CD1c-positive myeloid dendritic cell (primary cell): ENCODE results near the gene PCNP.
A peak's percentile ranks its signal among the peaks of the same experiment; 100 is the strongest.
"Not testable (repeated sequence)": the region's sequence is repeated elsewhere in the genome, so short reads cannot be mapped to it uniquely, and the experiment has no call there.

Experiments
- DNase-seq: peaks from one replicate; pipeline ENCODE4 v3.0.0-alpha.2; 2016; ENCODE audit errors: extremely low spot score

PCNP gene

GRCh38 chr3:101567528-101568317 lies 6.3 kb upstream of the PCNP start:
- no peak for DNase-seq

GRCh38 chr3:101571028-101571895 lies 2.7 kb upstream of the PCNP start:
- DNase-seq, result no peak

GRCh38 chr3:101574388-101575112 lies 570 bp downstream of the PCNP start:
- peak; percentile 26 for DNase-seq

- no peak for DNase-seq
Observed at GRCh38 chr3:101577286-101577685, 3.3 kb downstream of the PCNP start.

- no peak for DNase-seq
Observed at GRCh38 chr3:101588616-101589015, 14.6 kb downstream of the PCNP start.

GRCh38 chr3:101591071-101591470 lies 17.1 kb downstream of the PCNP start:
- DNase-seq, result no peak

- DNase-seq, result peak; percentile 56
Observed at GRCh38 chr3:101602731-101603130, 28.8 kb downstream of the PCNP start.

GRCh38 chr3:101603184-101603583 lies 29.2 kb downstream of the PCNP start:
- DNase-seq, result no peak

- DNase-seq, result not testable (repeated sequence)
Observed at GRCh38 chr3:101605398-101605797, 31.4 kb downstream of the PCNP start.

GRCh38 chr3:101611023-101611422 lies 37.0 kb downstream of the PCNP start:
- DNase-seq, result no peak

- not testable (repeated sequence) for DNase-seq
Observed at GRCh38 chr3:101613014-101613413, 39.0 kb downstream of the PCNP start.

GRCh38 chr3:101615525-101615924 lies 41.5 kb downstream of the PCNP start:
- DNase-seq, result no peak

GRCh38 chr3:101617478-101617877 lies 43.5 kb downstream of the PCNP start:
- no peak for DNase-seq

- no peak for DNase-seq
Observed at GRCh38 chr3:101618726-101619125, 44.7 kb downstream of the PCNP start.

GRCh38 chr3:101619734-101620133 lies 45.8 kb downstream of the PCNP start:
- no peak for DNase-seq

- DNase-seq, result no peak
Observed at GRCh38 chr3:101623656-101624055, 49.7 kb downstream of the PCNP start.

GRCh38 chr3:101624857-101625256 lies 50.9 kb downstream of the PCNP start:
- no peak for DNase-seq

- DNase-seq, result no peak
Observed at GRCh38 chr3:101625879-101626278, 51.9 kb downstream of the PCNP start.

- no peak for DNase-seq
Observed at GRCh38 chr3:101629219-101629618, 55.2 kb downstream of the PCNP start.

- DNase-seq, result no peak
Observed at GRCh38 chr3:101631098-101631796, 57.3 kb downstream of the PCNP start.

GRCh38 chr3:101631959-101632358 lies 58.0 kb downstream of the PCNP start:
- not testable (repeated sequence) for DNase-seq

- DNase-seq, result no peak
Observed at GRCh38 chr3:101632586-101632985, 58.6 kb downstream of the PCNP start.
